Trophoblast cell (in vitro differentiated cells and primary cell): ENCODE measurements around the gene AVPI1.
"Not testable (repeated sequence)": the region's sequence is repeated elsewhere in the genome, so short reads cannot be mapped to it uniquely, and the experiment has no call there.

Experiments
- DNase-seq, 2 donors: peaks; one replicate each; pipeline ENCODE4 v3.0.0-alpha.2; 2016
- H2AFZ ChIP-seq: 2 replicates; pipeline ENCODE4 v1.6.1; 2013; ENCODE audit warnings: low read length, moderate library complexity, mild to moderate bottlenecking; ENCODE audit not compliant: insufficient read depth, poor library complexity
- H2AK5ac ChIP-seq: 2 replicates; pipeline ENCODE4 v1.6.1; 2013; ENCODE audit warnings: mild to moderate bottlenecking, low read length
- H2BK120ac ChIP-seq: 2 replicates; pipeline ENCODE4 v1.6.1; 2013; ENCODE audit warnings: low read length, mild to moderate bottlenecking, moderate library complexity; ENCODE audit not compliant: insufficient read depth, poor library complexity
- H2BK12ac ChIP-seq: 2 replicates; pipeline ENCODE4 v1.6.1; 2013; ENCODE audit warnings: mild to moderate bottlenecking, low read length, moderate library complexity
- H2BK5ac ChIP-seq: 2 replicates; pipeline ENCODE4 v1.6.1; 2013; ENCODE audit warnings: low read length, low read depth, moderate library complexity, mild to moderate bottlenecking; ENCODE audit not compliant: poor library complexity
- H3K14ac ChIP-seq: 2 replicates; pipeline ENCODE4 v1.6.1; 2013; ENCODE audit warnings: mild to moderate bottlenecking, low read length
- H3K18ac ChIP-seq: 2 replicates; pipeline ENCODE4 v1.6.1; 2013; ENCODE audit warnings: mild to moderate bottlenecking, low read length
- H3K23ac ChIP-seq: 2 replicates; pipeline ENCODE4 v1.6.1; 2013; ENCODE audit warnings: low read length
- H3K27ac ChIP-seq: 2 replicates; pipeline ENCODE4 v1.5.1; 2013; ENCODE audit warnings: low read depth, mild to moderate bottlenecking, inconsistent platforms, low read length, moderate library complexity
- H3K27me3 ChIP-seq: 2 replicates; pipeline ENCODE4 v1.6.1; 2013; ENCODE audit warnings: inconsistent platforms, mild to moderate bottlenecking, low read length, moderate library complexity; ENCODE audit not compliant: insufficient read depth
- H3K36me3 ChIP-seq, 2 experiments: 1 replicate in 1 of 2; 2 replicates in 1 of 2; pipeline ENCODE4 v1.6.1; 2013; ENCODE audit warnings: low read length in 2 of 2, mild to moderate bottlenecking in 2 of 2, moderate library complexity in 1 of 2; ENCODE audit not compliant: insufficient read depth in 2 of 2, control insufficient read depth in 1 of 2
- H3K4ac ChIP-seq: 2 replicates; pipeline ENCODE4 v1.6.1; 2013; ENCODE audit warnings: low read depth, mild to moderate bottlenecking, low read length, moderate library complexity
- H3K4me1 ChIP-seq, 2 experiments: 1 replicate in 1 of 2; 2 replicates in 1 of 2; pipeline ENCODE4 v1.6.1; 2013; ENCODE audit warnings: low read length in 2 of 2, mild to moderate bottlenecking in 2 of 2, moderate library complexity in 1 of 2; ENCODE audit not compliant: insufficient read depth in 2 of 2, control insufficient read depth in 1 of 2
- H3K4me2 ChIP-seq: 2 replicates; pipeline ENCODE4 v1.6.1; 2013; ENCODE audit warnings: inconsistent platforms, mild to moderate bottlenecking, low read length, moderate library complexity
- H3K4me3 ChIP-seq: 2 replicates; pipeline ENCODE4 v1.5.1; 2013; ENCODE audit warnings: mild to moderate bottlenecking, low read depth, low read length, inconsistent platforms
- H3K79me1 ChIP-seq: one replicate; pipeline ENCODE4 v1.6.1; 2013; ENCODE audit warnings: low read length
- H3K79me2 ChIP-seq: 2 replicates; pipeline ENCODE4 v1.6.1; 2013; ENCODE audit warnings: low read length, mild to moderate bottlenecking; ENCODE audit not compliant: control insufficient read depth, insufficient read depth, poor library complexity
- H3K9ac ChIP-seq: 2 replicates; pipeline ENCODE4 v1.6.1; 2013; ENCODE audit warnings: mild to moderate bottlenecking, low read length
- H3K9me3 ChIP-seq: 2 replicates; pipeline ENCODE4 v1.6.1; 2013; ENCODE audit warnings: low read depth, mild to moderate bottlenecking, control low read depth, inconsistent platforms, low read length; ENCODE audit not compliant: insufficient read depth
- H4K12ac ChIP-seq: 2 replicates; pipeline ENCODE4 v1.6.1; 2013; ENCODE audit warnings: low read depth, mild to moderate bottlenecking, low read length, moderate library complexity
- H4K8ac ChIP-seq: 2 replicates; pipeline ENCODE4 v1.6.1; 2013; ENCODE audit warnings: low read depth, mild to moderate bottlenecking, low read length, moderate library complexity
- H4K91ac ChIP-seq: one replicate; pipeline ENCODE4 v1.6.1; 2013; ENCODE audit warnings: low read depth, mild to moderate bottlenecking, low read length, moderate library complexity
- WGBS: extraction: QIAGEN DNeasy Blood & Tissue Kit; methylation state at CpG from one replicate; pipeline ENCODE4 v1.1.7; 2013; ENCODE audit warnings: missing lambda C conversion rate; ENCODE audit not compliant: insufficient read length, insufficient coverage; ENCODE audit errors: extremely low coverage; 5-methylcytosine and 5-hydroxymethylcytosine counted together

AVPI1 gene

GRCh38 chr10:97698072-97698655 lies 11.1 kb upstream of the AVPI1 start:
- H2BK5ac ChIP-seq, H2AK5ac ChIP-seq, H4K91ac ChIP-seq, H3K4me1 ChIP-seq, H2AFZ ChIP-seq, H4K12ac ChIP-seq, H3K23ac ChIP-seq, H4K8ac ChIP-seq, H3K36me3 ChIP-seq, H2BK12ac ChIP-seq, H3K27ac ChIP-seq, H3K27me3 ChIP-seq, DNase-seq, H3K14ac ChIP-seq, H3K4me3 ChIP-seq, H3K4ac ChIP-seq, H3K79me2 ChIP-seq, H3K79me1 ChIP-seq, H2BK120ac ChIP-seq, H3K9ac ChIP-seq, H3K18ac ChIP-seq, H3K9me3 ChIP-seq, H3K4me2 ChIP-seq: not testable (repeated sequence)
- no CpG with 5 or more reads among the region's 11 CpGs for WGBS

GRCh38 chr10:97690133-97690532 lies 3.1 kb upstream of the AVPI1 start:
- no peak overlapping the region for H2AK5ac ChIP-seq
- no peaks in the 10 kb centered on the region for H3K36me3 ChIP-seq
- no peak overlapping the region for H3K4me2 ChIP-seq
- H3K27ac ChIP-seq = no peak overlapping the region
- no peak for DNase-seq
- no peak overlapping the region for H3K18ac ChIP-seq
- no peak overlapping the region for H2BK120ac ChIP-seq
- peaks cover 7 to 11% of the 10 kb centered on the region in 2 experiments for H3K4me1 ChIP-seq
- H2BK5ac ChIP-seq = no peak overlapping the region
- no peak overlapping the region for H3K9ac ChIP-seq
- H4K8ac ChIP-seq = no peak overlapping the region
- H4K12ac ChIP-seq = no peak overlapping the region
- no peak overlapping the region for H3K4me3 ChIP-seq
- no peak overlapping the region for H4K91ac ChIP-seq
- no peak overlapping the region for H3K4ac ChIP-seq
- no CpG with 5 or more reads among the region's 3 CpGs for WGBS
- no peak overlapping the region for H3K14ac ChIP-seq
- no peak overlapping the region for H2BK12ac ChIP-seq
- no peaks in the 10 kb centered on the region for H3K27me3 ChIP-seq
- no peak overlapping the region for H2AFZ ChIP-seq
- H3K23ac ChIP-seq = no peak overlapping the region
- no peaks in the 10 kb centered on the region for H3K9me3 ChIP-seq
- peaks cover 4% of the 10 kb centered on the region for H3K79me2 ChIP-seq
- peaks cover 12% of the 10 kb centered on the region for H3K79me1 ChIP-seq

GRCh38 chr10:97689559-97690020 lies 2.5 kb upstream of the AVPI1 start:
- H3K27ac ChIP-seq = no peak overlapping the region
- H3K9me3 ChIP-seq = no peaks in the 10 kb centered on the region
- H4K8ac ChIP-seq = no peak overlapping the region
- no peak overlapping the region for H4K91ac ChIP-seq
- H3K36me3 ChIP-seq = no peaks in the 10 kb centered on the region
- H3K23ac ChIP-seq = no peak overlapping the region
- H2BK12ac ChIP-seq = no peak overlapping the region
- WGBS = no CpG with 5 or more reads among the region's 5 CpGs
- no peak overlapping the region for H3K9ac ChIP-seq
- no peak overlapping the region for H2BK120ac ChIP-seq
- peak; percentile 74 to 82 for DNase-seq
- no peaks in the 10 kb centered on the region for H3K27me3 ChIP-seq
- H2AFZ ChIP-seq = no peak overlapping the region
- H4K12ac ChIP-seq = no peak overlapping the region
- no peak overlapping the region for H3K14ac ChIP-seq
- no peak overlapping the region for H3K18ac ChIP-seq
- no peak overlapping the region for H3K4me2 ChIP-seq
- peaks cover 12% of the 10 kb centered on the region for H3K79me1 ChIP-seq
- H3K4me1 ChIP-seq = peaks cover 7 to 11% of the 10 kb centered on the region in 2 experiments
- no peak overlapping the region for H2BK5ac ChIP-seq
- H3K4ac ChIP-seq = no peak overlapping the region
- no peak overlapping the region for H2AK5ac ChIP-seq
- no peak overlapping the region for H3K4me3 ChIP-seq
- peaks cover 4% of the 10 kb centered on the region for H3K79me2 ChIP-seq

- H3K9ac ChIP-seq = no peak overlapping the region
- peak overlapping the region; percentile 48 for H2BK120ac ChIP-seq
- peak overlapping the region; percentile 75 for H4K8ac ChIP-seq
- no peaks in the 10 kb centered on the region for H3K27me3 ChIP-seq
- H3K4ac ChIP-seq = no peak overlapping the region
- no peak overlapping the region for H3K4me3 ChIP-seq
- peaks cover 12% of the 10 kb centered on the region for H3K79me1 ChIP-seq
- H3K4me2 ChIP-seq = peak overlapping the region; percentile 58
- peak overlapping the region; percentile 51 for H2AFZ ChIP-seq
- H3K36me3 ChIP-seq = no peaks in the 10 kb centered on the region
- no peak overlapping the region for H2BK5ac ChIP-seq
- peak overlapping the region; percentile 30 for H2BK12ac ChIP-seq
- peak overlapping the region; percentile 59 for H4K91ac ChIP-seq
- peaks cover 16 to 19% of the 10 kb centered on the region in 2 experiments for H3K4me1 ChIP-seq
- WGBS = no CpG with 5 or more reads among the region's 14 CpGs
- H4K12ac ChIP-seq = peak overlapping the region; percentile 26
- H3K27ac ChIP-seq = peak overlapping the region; percentile 43
- peak in 1 of 2 donors; percentile 50 for DNase-seq
- no peak overlapping the region for H3K23ac ChIP-seq
- no peaks in the 10 kb centered on the region for H3K9me3 ChIP-seq
- peak overlapping the region; percentile 52 for H3K14ac ChIP-seq
- H3K18ac ChIP-seq = peak overlapping the region; percentile 37
- H2AK5ac ChIP-seq = peak overlapping the region; percentile 7
- H3K79me2 ChIP-seq = peaks cover 4% of the 10 kb centered on the region
These were observed 1.0 kb upstream of the AVPI1 start for GRCh38 chr10:97687785-97688781.
